B cell (primary cell): ENCODE results near the gene BCL7C. TPM values are rescaled to one million over a fixed set of nuclear protein-coding genes. Genes with fewer than 3 reads are reported as not detected.

Source experiments
- ATAC-seq: fragments of 200-7000 bp; cut with Tn5 transposase; one replicate; pipeline ENCODE4 v1.10.0; 2021; ENCODE audit warnings: low read depth, mild to moderate bottlenecking, moderate number of reproducible peaks, moderate library complexity
- CTCF ChIA-PET: fragments of 350-600 bp; sonication (Branson Sonifier 250); formaldehyde crosslinking; loops from one replicate; lab custom pipeline; 2021; ENCODE audit warnings: antibody characterized with exemption, inconsistent platforms; lab: Charles Lee
- POLR2A ChIA-PET: fragments of 350-600 bp; sonication (Branson Sonifier 250); formaldehyde crosslinking; loops from one replicate; lab custom pipeline; 2021; ENCODE audit warnings: antibody characterized with exemption; lab: Charles Lee
- DNase-seq: peaks from one replicate; pipeline ENCODE4 v3.0.0; 2013
- H2AFZ ChIP-seq: 2 replicates; pipeline ENCODE4 v1.6.1; 2012; ENCODE audit warnings: mild to moderate bottlenecking, low read depth, low read length; ENCODE audit not compliant: insufficient read depth, poor library complexity, severe bottlenecking
- H3K27ac ChIP-seq, 2 donors: 1 replicate in 1 of 2; 2 replicates in 1 of 2; pipeline ENCODE4 v1.5.1; 2012 to 2013; ENCODE audit warnings: low read length in 2 of 2, mild to moderate bottlenecking in 2 of 2, moderate library complexity in 1 of 2
- H3K27me3 ChIP-seq, 4 experiments: fragments of 200-600 bp in 1 of 4; sonication (generic) in 1 of 4; replicated peaks in 1 of 4; 1 replicate in 2 of 4; 2 replicates in 2 of 4; pipeline versions ENCODE4 v1.6.1 to v1.7.0; 2013 to 2016; ENCODE audit warnings: low read length in 3 of 4, mild to moderate bottlenecking in 2 of 4, mixed read lengths in 1 of 4, moderate library complexity in 1 of 4; ENCODE audit not compliant: insufficient read depth in 4 of 4, control insufficient read depth in 3 of 4; ENCODE audit errors: control extremely low read depth in 1 of 4
- H3K36me3 ChIP-seq, 2 experiments: replicated peaks in 1 of 2; 1 replicate in 1 of 2; 2 replicates in 1 of 2; pipeline versions ENCODE4 v1.6.1 to v1.7.1; 2013; ENCODE audit warnings: low read length in 1 of 2; ENCODE audit not compliant: insufficient read depth in 2 of 2, control insufficient read depth in 1 of 2; ENCODE audit errors: control extremely low read depth in 1 of 2, extremely low read depth in 1 of 2
- H3K4me1 ChIP-seq, 2 donors: fragments of 200-600 bp in 1 of 2; sonication (generic) in 1 of 2; 1 replicate in 1 of 2; 2 replicates in 1 of 2; pipeline versions ENCODE4 v1.5.1 to v1.6.1; 2013 to 2017; ENCODE audit warnings: low read length in 2 of 2; ENCODE audit not compliant: control insufficient read depth in 2 of 2, insufficient read depth in 2 of 2
- H3K4me2 ChIP-seq: replicated peaks from 2 replicates; pipeline ENCODE3; 2012; ENCODE audit warnings: mild to moderate bottlenecking, low read depth, low read length; ENCODE audit not compliant: poor library complexity, severe bottlenecking
- H3K4me3 ChIP-seq, 5 experiments: fragments of 200-600 bp in 1 of 5; sonication (generic) in 1 of 5; 1 replicate in 3 of 5; 2 replicates in 2 of 5; pipeline versions ENCODE4 v1.5.1 to v1.7.0; 2011 to 2016; ENCODE audit warnings: low read length in 4 of 5, mild to moderate bottlenecking in 4 of 5, low read depth in 2 of 5, control low read depth in 1 of 5, moderate library complexity in 1 of 5; ENCODE audit not compliant: insufficient read depth in 1 of 5; ENCODE audit errors: control extremely low read depth in 1 of 5, extremely low read depth in 1 of 5
- H3K79me2 ChIP-seq: fragments of 200-600 bp; sonication (generic); one replicate; pipeline ENCODE4 v1.6.0; 2016; ENCODE audit warnings: low read length; ENCODE audit not compliant: control insufficient read depth, insufficient read depth
- H3K9ac ChIP-seq: fragments of 200-600 bp; sonication (generic); 2 replicates; pipeline ENCODE4 v1.6.1; 2017; ENCODE audit warnings: mild to moderate bottlenecking, low read length, moderate library complexity
- H3K9me3 ChIP-seq, 3 donors: one replicate each; pipeline versions ENCODE4 v1.6.1 to v1.7.1; 2013; ENCODE audit warnings: low read length in 2 of 3; ENCODE audit not compliant: control insufficient read depth in 2 of 3, insufficient read depth in 1 of 3; ENCODE audit errors: control extremely low read depth in 1 of 3
- H4K20me1 ChIP-seq: 2 replicates; pipeline ENCODE4 v1.6.0; 2012; ENCODE audit warnings: mild to moderate bottlenecking, low read length; ENCODE audit not compliant: insufficient read depth, control insufficient read depth, poor library complexity, severe bottlenecking
- H3K27ac Mint-ChIP-seq: one replicate; pipeline ENCODE4 v1.8.0; 2021; ENCODE audit warnings: mixed read lengths
- H3K27me3 Mint-ChIP-seq: one replicate; pipeline ENCODE4 v1.8.0; 2021; ENCODE audit warnings: mixed read lengths
- H3K4me1 Mint-ChIP-seq: one replicate; pipeline ENCODE4 v1.8.0; 2021; ENCODE audit warnings: mixed read lengths
- H3K4me3 Mint-ChIP-seq: one replicate; pipeline ENCODE4 v1.8.0; 2021; ENCODE audit warnings: mixed read lengths
- H3K9me3 Mint-ChIP-seq: one replicate; pipeline ENCODE4 v1.8.0; 2022; ENCODE audit warnings: mixed read lengths; ENCODE audit not compliant: insufficient read depth
- EZH2 ChIP-seq: IDR thresholded peaks from 2 replicates; pipeline ENCODE4 v1.6.1; 2012; ENCODE audit warnings: borderline replicate concordance, low read depth, mild to moderate bottlenecking, moderate library complexity, low read length; ENCODE audit not compliant: insufficient read depth, poor library complexity, severe bottlenecking
- WGBS: methylation state at CpG from one replicate; pipeline ENCODE4 v1.1.5; 2013; ENCODE audit warnings: missing lambda C conversion rate; ENCODE audit not compliant: insufficient coverage; 5-methylcytosine and 5-hydroxymethylcytosine counted together
- intact Hi-C: fragments of 100-400 bp; cut with micrococcal nuclease; formaldehyde crosslinking; loops from one replicate; pipeline ENCODE4 v1.10.0; 2022
- polyA plus RNA-seq: library from polyadenylated mRNA; depleted of rRNA; stranded (reverse); fragments of >200 nt; gene quantifications from 2 replicates; pipeline ENCODE4 v1.2.3, GENCODE V29; 2012
- total RNA-seq, 2 donors: library from RNA; stranded (reverse); fragments of 120-200 nt in 1 of 2; gene quantifications; 1 replicate in 1 of 2; 2 replicates in 1 of 2; pipeline versions ENCODE4 v1.2.3 to v1.2.4, GENCODE V29; 2013 to 2022
- TF ChIP-seq, protein P1 (sequence below): fragments of 200-600 bp; IDR thresholded peaks from one replicate; pipeline ENCODE4 v1.8.0; 2022; ENCODE audit warnings: antibody characterized with exemption, mild to moderate bottlenecking

Gene BCL7C
- total and polyA plus RNA-seq, 2 donors (not counting 1 experiment from before 2014, with no cell fraction given), result 17.1 to 30.5 TPM

DNA sequence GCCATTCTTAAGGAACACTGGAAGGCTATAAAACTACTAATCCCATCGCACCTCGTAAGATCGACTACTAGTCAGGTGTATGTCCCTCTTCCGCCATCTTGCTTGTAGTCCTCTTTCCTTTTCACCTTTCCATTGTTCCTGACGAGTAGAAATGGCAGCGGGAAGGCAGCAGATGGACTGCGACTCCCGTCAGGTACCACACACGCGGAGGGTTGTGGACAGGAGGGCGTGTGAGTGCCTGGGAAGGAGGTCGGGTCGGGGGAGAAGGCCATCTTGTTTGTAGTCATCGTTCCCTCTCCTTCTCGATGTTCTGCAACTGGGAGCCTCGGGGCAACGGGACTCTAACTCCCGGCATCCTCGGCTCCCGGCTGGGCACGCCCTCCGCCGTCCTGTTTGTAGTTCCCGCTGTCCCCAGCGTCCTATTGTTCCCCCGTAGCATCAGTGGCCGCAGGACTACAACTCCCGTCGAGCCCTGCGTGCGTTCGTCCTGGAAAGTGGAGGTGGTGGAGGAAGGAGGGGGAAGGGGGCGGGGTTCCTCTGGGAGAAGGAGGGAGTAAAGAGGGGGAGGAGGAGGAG is 29.2 kb upstream of the BCL7C start:
- ATAC-seq, result peak; percentile 69
- peak overlapping the region; percentile 80 to 100 (median 98) for H3K4me3 ChIP-seq
- Mint-ChIP-seq H3K4me3 (peak overlapping the region; percentile 100), H3K27ac (peak overlapping the region; percentile 100), H3K4me1 (peaks cover 19% of the 10 kb centered on the region), H3K9me3 (no peaks in the 10 kb centered on the region), H3K27me3 (no peaks in the 10 kb centered on the region)
- H4K20me1 ChIP-seq, result no peaks in the 10 kb centered on the region
- H3K4me2 ChIP-seq, result peak overlapping the region; percentile 92
- peak overlapping the region; percentile 95 for H2AFZ ChIP-seq
- CTCF ChIA-PET, result no interaction called here
- no peaks in the 10 kb centered on the region for H3K79me2 ChIP-seq
- TF ChIP-seq, protein P1, sequence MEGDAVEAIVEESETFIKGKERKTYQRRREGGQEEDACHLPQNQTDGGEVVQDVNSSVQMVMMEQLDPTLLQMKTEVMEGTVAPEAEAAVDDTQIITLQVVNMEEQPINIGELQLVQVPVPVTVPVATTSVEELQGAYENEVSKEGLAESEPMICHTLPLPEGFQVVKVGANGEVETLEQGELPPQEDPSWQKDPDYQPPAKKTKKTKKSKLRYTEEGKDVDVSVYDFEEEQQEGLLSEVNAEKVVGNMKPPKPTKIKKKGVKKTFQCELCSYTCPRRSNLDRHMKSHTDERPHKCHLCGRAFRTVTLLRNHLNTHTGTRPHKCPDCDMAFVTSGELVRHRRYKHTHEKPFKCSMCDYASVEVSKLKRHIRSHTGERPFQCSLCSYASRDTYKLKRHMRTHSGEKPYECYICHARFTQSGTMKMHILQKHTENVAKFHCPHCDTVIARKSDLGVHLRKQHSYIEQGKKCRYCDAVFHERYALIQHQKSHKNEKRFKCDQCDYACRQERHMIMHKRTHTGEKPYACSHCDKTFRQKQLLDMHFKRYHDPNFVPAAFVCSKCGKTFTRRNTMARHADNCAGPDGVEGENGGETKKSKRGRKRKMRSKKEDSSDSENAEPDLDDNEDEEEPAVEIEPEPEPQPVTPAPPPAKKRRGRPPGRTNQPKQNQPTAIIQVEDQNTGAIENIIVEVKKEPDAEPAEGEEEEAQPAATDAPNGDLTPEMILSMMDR, result no peak
- no peak for TF ChIP-seq EZH2
- H3K27ac ChIP-seq, result peak overlapping the region; percentile 97 to 99
- intact Hi-C loops, result loop anchor here (1.0 to 2.0 kb wide), 14 partner anchors 21 to 1998 kb away; partner anchors contain the start of genes CFAP119, ORAI3, PHKG2 and RABEP2
- peaks cover 0 to 21% of the 10 kb centered on the region in 2 donors for H3K4me1 ChIP-seq
- POLR2A ChIA-PET, result interaction anchor here (0.8 to 1.1 kb wide), 3 partner anchors 49 to 790 kb away, joined by 3 to 10 read pairs (median 3); partner anchors contain the start of gene KAT8
- DNase-seq, result peak; percentile 98
- H3K27me3 ChIP-seq, result no peaks in the 10 kb centered on the region
- H3K9me3 ChIP-seq, result no peaks in the 10 kb centered on the region
- peak overlapping the region; percentile 90 for H3K9ac ChIP-seq
- no peaks in the 10 kb centered on the region for H3K36me3 ChIP-seq
- WGBS, result 2% methylated on average over 32 of the region's 33 CpGs

DNA sequence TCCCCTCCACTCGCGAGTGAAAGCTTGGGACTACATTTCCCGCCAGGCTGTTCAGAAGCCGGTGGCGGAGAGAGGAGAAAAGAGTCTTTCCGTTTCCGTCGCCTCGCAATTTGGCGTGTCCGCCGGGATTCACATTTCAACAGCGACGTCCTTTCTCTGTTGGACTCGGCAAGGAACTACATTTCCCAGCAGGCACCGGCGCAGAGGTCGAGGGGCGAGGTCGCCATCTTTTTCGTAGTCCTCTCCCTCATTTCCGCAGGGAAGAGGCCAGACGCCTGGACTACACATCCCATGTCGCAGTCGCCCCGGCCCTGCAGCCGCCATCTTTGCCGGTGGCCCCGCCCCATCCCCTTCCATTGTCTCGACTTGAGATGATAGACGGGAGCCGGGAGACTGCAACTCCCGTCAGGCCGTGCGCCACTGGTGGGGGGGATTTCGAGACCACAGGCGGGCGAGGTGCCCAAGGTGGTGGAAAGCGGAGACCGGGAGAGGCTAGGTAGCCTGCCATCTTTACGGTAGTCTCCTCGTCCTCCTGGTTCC is 28.6 kb upstream of the BCL7C start:
- Mint-ChIP-seq H3K27ac (peak overlapping the region; percentile 100), H3K9me3 (no peaks in the 10 kb centered on the region), H3K27me3 (no peaks in the 10 kb centered on the region), H3K4me1 (peaks cover 19% of the 10 kb centered on the region), H3K4me3 (peak overlapping the region; percentile 100)
- Histone ChIP-seq H4K20me1 (no peaks in the 10 kb centered on the region), H3K79me2 (no peaks in the 10 kb centered on the region), H3K27ac (peak overlapping the region; percentile 97 to 99), H3K4me3 (peak overlapping the region; percentile 80 to 100 (median 98)), H2AFZ (peak overlapping the region; percentile 95), H3K9ac (peak overlapping the region; percentile 90), H3K4me2 (peak overlapping the region; percentile 92), H3K36me3 (no peaks in the 10 kb centered on the region), H3K4me1 (peaks cover 0 to 21% of the 10 kb centered on the region in 2 donors), H3K27me3 (no peaks in the 10 kb centered on the region), H3K9me3 (no peaks in the 10 kb centered on the region)
- intact Hi-C loops, result loop anchor here (1.0 to 2.0 kb wide), 12 partner anchors 20 to 1998 kb away; partner anchors contain the start of genes CFAP119, ORAI3, PHKG2 and RABEP2
- DNase-seq (peak; percentile 99), ATAC-seq (peak; percentile 73)
- CTCF ChIA-PET, result interaction anchor here (0.7 to 1.0 kb wide), 3 partner anchors 21 to 108 kb away, joined by 3 to 14 read pairs (median 5); no protein-coding TSS in a partner anchor
- under 1% methylated on average over 38 of the region's 42 CpGs for WGBS
- POLR2A ChIA-PET, result interaction anchor here (0.5 to 1.2 kb wide), 4 partner anchors 20 to 175 kb away, joined by 3 to 5 read pairs (median 3); no protein-coding TSS in a partner anchor
- no peak for TF ChIP-seq EZH2
- TF ChIP-seq, protein P1, result no peak
